GM12878 (cell line): ENCODE results near the gene SLC22A6. TPM values are rescaled to one million over a fixed set of nuclear protein-coding genes. Genes with fewer than 3 reads are reported as not detected.

ENCODE experiments used
- ATAC-seq: fragments of 200-7000 bp; cut with Tn5 transposase; 3 replicates; pipeline ENCODE4 v1.9.1; 2020; ENCODE audit warnings: mild to moderate bottlenecking, moderate library complexity
- BruUV-seq: library from RNA; stranded (reverse); fragments of 400-500 nt; replicated peaks from 2 replicates; lab custom pipeline; 2021; lab: Mats Ljungman, UMichigan
- CTCF ChIA-PET: fragments of 300-600 bp; sonication (Branson Sonifier 250); formaldehyde crosslinking; extraction: SDS; loops from one replicate; lab custom pipeline; 2021; ENCODE audit warnings: inconsistent platforms; lab: Yijun Ruan, JAX
- POLR2A ChIA-PET: fragments of 350-600 bp; formaldehyde crosslinking; extraction: SDS; loops from one replicate; lab custom pipeline; 2021; ENCODE audit warnings: inconsistent platforms; lab: Charles Lee
- RAD21 ChIA-PET: fragments of 300-600 bp; sonication (Branson Sonifier 250); formaldehyde crosslinking; loops from one replicate; lab custom pipeline; 2023; ENCODE audit warnings: antibody characterized with exemption; ENCODE audit not compliant: unreplicated experiment; lab: Charles Lee
- SMC1A ChIA-PET: fragments of 300-600 bp; sonication (Branson Sonifier 250); formaldehyde crosslinking; loops from one replicate; lab custom pipeline; 2023; ENCODE audit not compliant: unreplicated experiment, uncharacterized antibody; lab: Charles Lee
- DNase-seq: peaks from one replicate; pipeline ENCODE4 v3.0.0-alpha.2; 2011; ENCODE audit warnings: low read depth, low spot score
- FAIRE-seq: peaks from 3 replicates; lab custom pipeline; 2011; peaks lifted over from hg19 to GRCh38; lab: Jason Lieb, UNC
- H2AFZ ChIP-seq: 2 replicates; pipeline ENCODE4 v1.6.0; 2011; ENCODE audit warnings: low read depth, low read length, control low read depth; ENCODE audit not compliant: control insufficient read depth
- H3K27ac ChIP-seq: 2 replicates; pipeline ENCODE4 v1.5.1; 2011; ENCODE audit warnings: control low read depth; ENCODE audit not compliant: control insufficient read depth, insufficient read depth
- H3K27me3 ChIP-seq, 2 experiments: replicated peaks in 1 of 2; 2 replicates each; pipeline versions ENCODE4 v1.6.0 to v1.6.1; 2011; ENCODE audit warnings: low read length in 1 of 2; ENCODE audit not compliant: control insufficient read depth in 2 of 2, insufficient read depth in 2 of 2
- H3K36me3 ChIP-seq, 2 experiments: 2 replicates each; pipeline ENCODE4 v1.5.1; 2011; ENCODE audit warnings: low read length in 1 of 2; ENCODE audit not compliant: control insufficient read depth in 2 of 2, insufficient read depth in 2 of 2
- H3K4me1 ChIP-seq: 2 replicates; pipeline ENCODE4 v1.6.1; 2011; ENCODE audit warnings: mild to moderate bottlenecking, low read length, moderate library complexity, mixed read lengths; ENCODE audit not compliant: control insufficient read depth, insufficient read depth
- H3K4me2 ChIP-seq: 2 replicates; pipeline ENCODE4 v1.6.0; 2011; ENCODE audit warnings: control low read depth; ENCODE audit not compliant: control insufficient read depth, insufficient read depth
- H3K4me3 ChIP-seq: fragments of 200-600 bp; sonication (generic); 2 replicates; pipeline ENCODE4 v1.5.1; 2016
- H3K79me2 ChIP-seq: 2 replicates; pipeline ENCODE4 v1.6.0; 2011; ENCODE audit warnings: low read length; ENCODE audit not compliant: control insufficient read depth, insufficient read depth
- H3K9ac ChIP-seq: 2 replicates; pipeline ENCODE4 v1.8.0; 2011; ENCODE audit warnings: low read length, control low read depth, mixed read lengths; ENCODE audit not compliant: control insufficient read depth, insufficient read depth
- H3K9me3 ChIP-seq: replicated peaks from 3 replicates; pipeline ENCODE4 v1.5.1; 2011; ENCODE audit warnings: mild to moderate bottlenecking, low read length; ENCODE audit not compliant: control insufficient read depth, insufficient read depth
- H4K20me1 ChIP-seq: 2 replicates; pipeline ENCODE4 v1.6.0; 2011; ENCODE audit not compliant: control insufficient read depth, insufficient read depth
- BRCA1 ChIP-seq: IDR thresholded peaks from 2 replicates; pipeline ENCODE4 v1.6.1; 2011; ENCODE audit warnings: low read depth, low read length, improper control_type of control experiment
- ESRRA ChIP-seq: IDR thresholded peaks from 2 replicates; pipeline ENCODE4 v1.6.1; 2012; ENCODE audit warnings: mild to moderate bottlenecking, low read length, improper control_type of control experiment
- GATAD2B ChIP-seq: fragments of 450-650 bp; conservative IDR thresholded peaks from 2 replicates; pipeline ENCODE4 v1.6.1; 2017; ENCODE audit warnings: low read depth, mild to moderate bottlenecking, moderate library complexity
- JUNB ChIP-seq: IDR thresholded peaks from 2 replicates; pipeline ENCODE4 v1.6.1; 2016; ENCODE audit warnings: antibody characterized with exemption, mild to moderate bottlenecking
- MTA3 ChIP-seq: IDR thresholded peaks from 2 replicates; pipeline ENCODE4 v1.6.1; 2012; ENCODE audit warnings: low read length, inconsistent platforms, borderline replicate concordance
- MXI1 ChIP-seq: fragments of 150-350 bp; IDR thresholded peaks from 2 replicates; pipeline ENCODE4 v1.6.1; 2011; ENCODE audit warnings: low read depth, mild to moderate bottlenecking, inconsistent platforms, low read length, improper control_type of control experiment
- NR2F1 ChIP-seq: fragments of 450-650 bp; conservative IDR thresholded peaks from 2 replicates; pipeline ENCODE4 v1.6.1; 2017; ENCODE audit warnings: mild to moderate bottlenecking
- RAD21 ChIP-seq: IDR thresholded peaks from 2 replicates; pipeline ENCODE4 v1.6.1; 2011; ENCODE audit warnings: mild to moderate bottlenecking, low read depth, low read length, moderate library complexity; ENCODE audit not compliant: insufficient read depth
- RUNX3 ChIP-seq: IDR thresholded peaks from 2 replicates; pipeline ENCODE4 v1.6.1; 2012; ENCODE audit warnings: low read length, inconsistent platforms
- STAT3 ChIP-seq: IDR thresholded peaks from 2 replicates; pipeline ENCODE4 v1.6.1; 2011; ENCODE audit warnings: low read depth, low read length, improper control_type of control experiment
- WGBS: methylation state at CpG from one replicate; pipeline ENCODE4 v1.1.6; 2016; ENCODE audit warnings: low lambda C conversion rate; ENCODE audit not compliant: insufficient replicate concordance, insufficient coverage; ENCODE audit errors: missing lambda C conversion rate; 5-methylcytosine and 5-hydroxymethylcytosine counted together
- in situ Hi-C: fragments of 300-500 bp; cut with MboI; formaldehyde crosslinking; loops from 9 replicates; pipeline ENCODE4 v1.14.3; 2018; ENCODE audit warnings: mixed read lengths
- intact Hi-C: fragments of 100-400 bp; cut with micrococcal nuclease; formaldehyde crosslinking; loops from one replicate; pipeline ENCODE4 v1.14.2; 2022; ENCODE audit not compliant: unreplicated experiment
- polyA plus RNA-seq, 11 experiments: library from polyadenylated mRNA; depleted of rRNA in 4 of 11; unstranded in 6 of 11; stranded (reverse) in 5 of 11; fragments of >200 nt; fragmentation: Nextera tagmentation in 4 of 11; fragmentation: Illumina TruSeq in 1 of 11; extraction: Ambion mirVana in 4 of 11; extraction: Trizol in 1 of 11; gene quantifications; 1 replicate in 1 of 11; 2 replicates in 10 of 11; pipeline versions ENCODE4 v1.2.1 to v1.2.3, GENCODE V29; 2011 to 2016; ENCODE audit warnings: inconsistent platforms in 2 of 11, missing spikeins in 2 of 11, low read depth in 1 of 11
- total RNA-seq, 4 experiments: library from RNA; depleted of rRNA in 3 of 4; stranded (reverse); fragments of >200 nt in 3 of 4; fragmentation: Illumina TruSeq in 1 of 4; extraction: Trizol in 1 of 4; gene quantifications; 2 replicates each; pipeline versions ENCODE4 v1.2.1 to v1.2.3, GENCODE V29; 2013 to 2021
- TF ChIP-seq, protein P1 (sequence below): IDR thresholded peaks from 2 replicates; pipeline ENCODE4 v1.6.1; 2012; ENCODE audit warnings: improper control_type of control experiment, low read depth, low read length; ENCODE audit not compliant: insufficient replicate concordance
- TF ChIP-seq, protein P2 (sequence below): fragments of 150-350 bp; IDR thresholded peaks from 2 replicates; pipeline ENCODE4 v1.6.1; 2016; ENCODE audit warnings: low read depth, low read length

SLC22A6 gene
- total and polyA plus RNA-seq, 10 of the 15 experiments (the other 5 are each of a cell fraction or from before 2014, with no cell fraction given) = not detected

DNA sequence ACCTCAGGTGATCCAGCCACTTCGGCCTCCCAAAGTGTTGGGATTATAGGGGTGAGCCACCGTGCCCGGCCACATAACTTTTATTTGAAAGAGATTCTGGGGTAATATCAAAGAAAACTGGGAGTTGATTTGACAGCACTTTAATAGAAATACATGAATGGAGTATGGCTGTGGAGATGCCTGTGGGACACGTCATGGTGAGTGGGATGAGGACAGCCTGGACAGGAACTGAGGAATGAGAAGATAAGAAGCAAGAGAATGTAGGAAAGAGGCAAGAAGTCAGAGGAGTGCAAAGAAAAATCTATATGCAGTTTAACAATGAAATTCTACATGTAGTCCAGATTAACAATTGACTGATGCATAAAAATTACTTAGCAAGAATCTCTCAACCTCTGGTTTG is 31.0 kb downstream of the SLC22A6 start (continued):
- TF ChIP-seq NR2F1 = no peak

DNA sequence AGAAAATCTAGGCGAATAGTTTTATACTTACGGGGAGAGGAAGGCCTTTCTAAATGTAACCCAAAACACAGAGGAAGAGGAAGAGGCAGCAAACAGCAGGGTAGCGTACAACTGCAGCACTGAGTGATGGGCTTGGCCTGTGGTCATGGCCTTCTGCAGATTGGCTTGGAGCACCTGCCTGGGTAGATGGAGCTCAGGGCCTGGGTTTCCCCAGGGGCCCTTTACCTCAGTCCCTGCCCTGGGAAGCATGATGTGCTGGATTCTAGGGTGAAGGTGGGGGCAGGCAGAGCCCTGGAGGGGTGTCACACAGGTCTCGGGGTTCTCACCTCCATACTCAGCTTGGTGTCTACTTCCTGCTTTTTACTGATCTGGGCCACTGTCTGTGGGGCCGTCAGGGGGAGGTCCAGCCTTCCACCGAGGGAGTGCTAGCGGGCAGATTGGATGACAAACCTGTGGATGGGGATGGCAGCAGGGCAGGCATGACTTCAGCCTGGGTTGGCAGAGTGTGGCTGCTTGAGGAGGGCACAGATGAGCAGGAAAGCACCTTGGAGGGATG is 35.9 kb downstream of the SLC22A6 start:
- CTCF ChIA-PET = interaction anchor here (1.0 to 1.7 kb wide), 2 partner anchors 43 to 63 kb away, joined by 3 read pairs; no protein-coding TSS in a partner anchor
- no peaks in the 10 kb centered on the region for H3K4me1 ChIP-seq
- no peaks in the 10 kb centered on the region for H4K20me1 ChIP-seq
- DNase-seq = no peak
- no peak overlapping the region for H2AFZ ChIP-seq
- H3K36me3 ChIP-seq = no peaks in the 10 kb centered on the region
- SMC1A ChIA-PET = interaction anchor here (0.6 kb wide), 1 partner anchor 256 kb away, joined by 3 read pairs; no protein-coding TSS in a partner anchor
- H3K9me3 ChIP-seq = no peaks in the 10 kb centered on the region
- ATAC-seq = no peak
- intact Hi-C loops = no loop called here
- no peaks in the 10 kb centered on the region for H3K79me2 ChIP-seq
- no peak for FAIRE-seq
- no peak overlapping the region for H3K4me3 ChIP-seq
- no TSS peak for BruUV-seq
- 34% methylated on average over 7 of the region's 7 CpGs for WGBS
- H3K27me3 ChIP-seq = no peaks in the 10 kb centered on the region
- no peak overlapping the region for H3K27ac ChIP-seq
- POLR2A ChIA-PET = no interaction called here
- H3K9ac ChIP-seq = no peak overlapping the region
- in situ Hi-C loops = no loop called here
- H3K4me2 ChIP-seq = no peak overlapping the region
- RAD21 ChIA-PET = no interaction called here
- TF ChIP-seq MXI1 (no peak), STAT3 (no peak), GATAD2B (no peak), RAD21 (no peak), JUNB (no peak), BRCA1 (no peak), MTA3 (no peak), ESRRA (no peak), RUNX3 (no peak)
- TF ChIP-seq, protein P1, sequence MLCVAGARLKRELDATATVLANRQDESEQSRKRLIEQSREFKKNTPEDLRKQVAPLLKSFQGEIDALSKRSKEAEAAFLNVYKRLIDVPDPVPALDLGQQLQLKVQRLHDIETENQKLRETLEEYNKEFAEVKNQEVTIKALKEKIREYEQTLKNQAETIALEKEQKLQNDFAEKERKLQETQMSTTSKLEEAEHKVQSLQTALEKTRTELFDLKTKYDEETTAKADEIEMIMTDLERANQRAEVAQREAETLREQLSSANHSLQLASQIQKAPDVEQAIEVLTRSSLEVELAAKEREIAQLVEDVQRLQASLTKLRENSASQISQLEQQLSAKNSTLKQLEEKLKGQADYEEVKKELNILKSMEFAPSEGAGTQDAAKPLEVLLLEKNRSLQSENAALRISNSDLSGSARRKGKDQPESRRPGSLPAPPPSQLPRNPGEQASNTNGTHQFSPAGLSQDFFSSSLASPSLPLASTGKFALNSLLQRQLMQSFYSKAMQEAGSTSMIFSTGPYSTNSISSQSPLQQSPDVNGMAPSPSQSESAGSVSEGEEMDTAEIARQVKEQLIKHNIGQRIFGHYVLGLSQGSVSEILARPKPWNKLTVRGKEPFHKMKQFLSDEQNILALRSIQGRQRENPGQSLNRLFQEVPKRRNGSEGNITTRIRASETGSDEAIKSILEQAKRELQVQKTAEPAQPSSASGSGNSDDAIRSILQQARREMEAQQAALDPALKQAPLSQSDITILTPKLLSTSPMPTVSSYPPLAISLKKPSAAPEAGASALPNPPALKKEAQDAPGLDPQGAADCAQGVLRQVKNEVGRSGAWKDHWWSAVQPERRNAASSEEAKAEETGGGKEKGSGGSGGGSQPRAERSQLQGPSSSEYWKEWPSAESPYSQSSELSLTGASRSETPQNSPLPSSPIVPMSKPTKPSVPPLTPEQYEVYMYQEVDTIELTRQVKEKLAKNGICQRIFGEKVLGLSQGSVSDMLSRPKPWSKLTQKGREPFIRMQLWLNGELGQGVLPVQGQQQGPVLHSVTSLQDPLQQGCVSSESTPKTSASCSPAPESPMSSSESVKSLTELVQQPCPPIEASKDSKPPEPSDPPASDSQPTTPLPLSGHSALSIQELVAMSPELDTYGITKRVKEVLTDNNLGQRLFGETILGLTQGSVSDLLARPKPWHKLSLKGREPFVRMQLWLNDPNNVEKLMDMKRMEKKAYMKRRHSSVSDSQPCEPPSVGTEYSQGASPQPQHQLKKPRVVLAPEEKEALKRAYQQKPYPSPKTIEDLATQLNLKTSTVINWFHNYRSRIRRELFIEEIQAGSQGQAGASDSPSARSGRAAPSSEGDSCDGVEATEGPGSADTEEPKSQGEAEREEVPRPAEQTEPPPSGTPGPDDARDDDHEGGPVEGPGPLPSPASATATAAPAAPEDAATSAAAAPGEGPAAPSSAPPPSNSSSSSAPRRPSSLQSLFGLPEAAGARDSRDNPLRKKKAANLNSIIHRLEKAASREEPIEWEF = no peak
- TF ChIP-seq, protein P2, sequence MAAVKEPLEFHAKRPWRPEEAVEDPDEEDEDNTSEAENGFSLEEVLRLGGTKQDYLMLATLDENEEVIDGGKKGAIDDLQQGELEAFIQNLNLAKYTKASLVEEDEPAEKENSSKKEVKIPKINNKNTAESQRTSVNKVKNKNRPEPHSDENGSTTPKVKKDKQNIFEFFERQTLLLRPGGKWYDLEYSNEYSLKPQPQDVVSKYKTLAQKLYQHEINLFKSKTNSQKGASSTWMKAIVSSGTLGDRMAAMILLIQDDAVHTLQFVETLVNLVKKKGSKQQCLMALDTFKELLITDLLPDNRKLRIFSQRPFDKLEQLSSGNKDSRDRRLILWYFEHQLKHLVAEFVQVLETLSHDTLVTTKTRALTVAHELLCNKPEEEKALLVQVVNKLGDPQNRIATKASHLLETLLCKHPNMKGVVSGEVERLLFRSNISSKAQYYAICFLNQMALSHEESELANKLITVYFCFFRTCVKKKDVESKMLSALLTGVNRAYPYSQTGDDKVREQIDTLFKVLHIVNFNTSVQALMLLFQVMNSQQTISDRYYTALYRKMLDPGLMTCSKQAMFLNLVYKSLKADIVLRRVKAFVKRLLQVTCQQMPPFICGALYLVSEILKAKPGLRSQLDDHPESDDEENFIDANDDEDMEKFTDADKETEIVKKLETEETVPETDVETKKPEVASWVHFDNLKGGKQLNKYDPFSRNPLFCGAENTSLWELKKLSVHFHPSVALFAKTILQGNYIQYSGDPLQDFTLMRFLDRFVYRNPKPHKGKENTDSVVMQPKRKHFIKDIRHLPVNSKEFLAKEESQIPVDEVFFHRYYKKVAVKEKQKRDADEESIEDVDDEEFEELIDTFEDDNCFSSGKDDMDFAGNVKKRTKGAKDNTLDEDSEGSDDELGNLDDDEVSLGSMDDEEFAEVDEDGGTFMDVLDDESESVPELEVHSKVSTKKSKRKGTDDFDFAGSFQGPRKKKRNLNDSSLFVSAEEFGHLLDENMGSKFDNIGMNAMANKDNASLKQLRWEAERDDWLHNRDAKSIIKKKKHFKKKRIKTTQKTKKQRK = no peak
